Measurements from ENCODE around the gene CPNE9. TPM values are rescaled to one million over a fixed set of nuclear protein-coding genes. Genes with fewer than 3 reads are reported as not detected.

The CPNE9 gene
- total RNA-seq, 1 donor from 2014 or later: not detected

- ATAC-seq: no peak
These were observed 13.9 kb downstream of the CPNE9 start for GRCh38 chr3:9717563-9717962.

GRCh38 chr3:9718118-9718517 is 14.5 kb downstream of the CPNE9 start:
- no peak for ATAC-seq

DNA sequence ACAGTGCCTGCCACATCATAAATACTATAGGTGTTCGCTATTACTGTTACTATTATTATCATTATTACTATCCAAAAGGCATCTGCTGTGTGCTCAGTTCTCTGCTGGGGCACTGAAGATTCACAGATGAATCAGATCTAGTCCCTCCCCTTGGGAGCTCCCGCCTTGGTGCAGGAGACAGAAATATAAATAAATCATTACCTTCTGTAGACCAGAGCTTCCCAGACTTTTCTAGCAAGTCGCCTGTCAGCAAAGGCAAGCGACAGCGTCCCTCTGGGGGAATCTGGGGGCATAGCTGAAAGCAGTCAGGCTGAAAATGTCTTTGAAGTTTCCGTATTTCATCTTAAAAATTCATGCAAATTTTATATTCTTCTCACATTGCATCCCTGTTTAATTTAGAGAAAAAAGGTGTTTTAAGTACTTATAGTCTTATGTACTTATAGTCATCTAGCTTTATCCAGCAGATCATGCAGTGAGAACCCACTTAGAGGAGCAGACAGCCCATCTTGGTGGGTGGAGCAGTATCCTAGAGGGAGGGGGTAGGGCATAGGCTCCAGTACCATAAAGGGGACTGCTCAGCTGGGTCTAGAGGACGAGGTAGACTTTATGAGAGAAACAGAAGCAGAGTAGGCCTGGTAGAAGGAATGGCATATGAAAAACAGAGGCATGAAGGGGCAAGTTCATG is 17.5 kb downstream of the CPNE9 start:
- no peak for ATAC-seq

DNA sequence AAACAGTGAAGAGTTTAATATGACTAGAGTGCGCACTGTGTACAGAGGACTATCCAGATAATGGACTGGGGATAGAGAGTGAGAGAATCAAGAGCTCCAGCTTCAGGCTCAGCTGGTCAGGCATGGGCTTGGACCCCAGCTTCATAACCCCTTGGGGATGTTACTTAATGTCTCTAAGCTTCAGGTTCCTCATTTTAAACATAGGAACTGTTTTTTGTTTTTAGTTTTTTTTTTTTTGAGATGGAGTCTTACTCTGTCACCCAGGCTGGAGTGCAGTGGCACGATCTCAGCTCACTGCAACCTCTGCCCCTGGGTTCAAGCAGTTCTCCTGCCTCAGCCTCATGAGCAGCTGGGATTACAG is 18.0 kb downstream of the CPNE9 start:
- no peak for ATAC-seq

GRCh38 chr3:9725775-9726515 is 22.3 kb downstream of the CPNE9 start:
- no peak for ATAC-seq

GRCh38 chr3:9727041-9727595 is 23.5 kb downstream of the CPNE9 start:
- ATAC-seq: no peak

GRCh38 chr3:9727743-9728142 is 24.1 kb downstream of the CPNE9 start:
- no peak for ATAC-seq

DNA sequence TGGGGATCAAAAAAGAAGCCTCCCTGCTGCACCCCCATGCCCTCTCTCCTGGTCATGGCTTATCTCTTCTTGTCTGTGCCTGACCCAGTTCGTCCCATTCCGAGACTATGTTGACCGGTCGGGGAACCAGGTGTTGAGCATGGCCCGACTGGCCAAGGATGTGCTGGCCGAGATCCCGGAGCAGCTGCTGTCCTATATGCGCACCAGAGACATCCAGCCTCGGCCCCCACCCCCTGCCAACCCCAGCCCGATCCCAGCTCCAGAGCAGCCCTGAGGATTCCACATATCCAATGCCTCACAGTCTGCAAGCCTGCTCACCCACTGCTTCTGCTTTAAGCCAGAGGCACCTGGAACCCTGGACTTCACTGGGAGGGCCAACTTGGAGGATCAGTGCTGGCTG is 25.8 kb downstream of the CPNE9 start:
- no peak for ATAC-seq

- ATAC-seq: peak; percentile 32
These were observed 27.1 kb downstream of the CPNE9 start for GRCh38 chr3:9730657-9731205.

GRCh38 chr3:9731206-9732079 is 27.8 kb downstream of the CPNE9 start, which contains the start of gene BRPF1:
TSS of gene BRPF1 (plus strand) at chr3:9731735. CDS start at chr3:9734141, 2,406 bp downstream.
- ATAC-seq: peak; percentile 99

- ATAC-seq: peak; percentile 15
These were observed 28.6 kb downstream of the CPNE9 start for GRCh38 chr3:9732080-9732739.

DNA sequence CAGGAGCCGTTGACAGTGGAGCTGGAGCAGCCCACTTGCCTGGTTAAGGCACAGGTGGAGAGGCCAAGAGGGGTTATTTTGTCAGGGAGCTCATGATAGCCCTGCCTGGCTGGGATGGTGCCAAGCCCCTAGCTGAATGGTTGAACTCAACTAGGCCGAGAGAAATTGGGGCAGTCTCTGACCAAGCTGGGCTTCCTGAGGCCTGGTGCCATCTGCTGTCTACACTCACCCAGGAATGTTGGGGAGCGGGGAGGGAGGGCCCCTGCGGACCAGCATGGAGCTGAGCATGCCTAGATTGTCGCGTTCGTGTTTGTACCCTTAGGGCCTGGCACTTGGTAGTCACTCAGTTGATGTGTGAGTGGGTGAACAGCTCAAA is 29.1 kb downstream of the CPNE9 start:
- no peak for ATAC-seq

GRCh38 chr3:9736831-9737230 is 33.2 kb downstream of the CPNE9 start:
- no peak for ATAC-seq

DNA sequence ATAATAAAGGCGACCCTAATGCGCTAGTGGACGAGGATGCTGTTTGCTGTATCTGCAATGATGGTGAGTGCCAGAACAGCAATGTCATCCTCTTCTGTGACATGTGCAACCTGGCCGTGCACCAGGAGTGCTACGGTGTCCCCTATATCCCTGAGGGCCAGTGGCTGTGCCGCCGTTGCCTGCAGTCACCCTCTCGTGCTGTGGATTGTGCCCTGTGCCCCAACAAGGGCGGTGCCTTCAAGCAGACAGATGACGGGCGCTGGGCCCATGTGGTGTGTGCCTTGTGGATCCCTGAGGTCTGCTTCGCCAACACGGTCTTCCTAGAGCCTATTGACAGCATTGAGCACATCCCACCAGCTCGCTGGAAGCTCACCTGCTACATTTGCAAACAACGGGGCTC is 35.5 kb downstream of the CPNE9 start:
- no peak for ATAC-seq

- ATAC-seq: no peak
These were observed 38.9 kb downstream of the CPNE9 start for GRCh38 chr3:9742560-9742959.

DNA sequence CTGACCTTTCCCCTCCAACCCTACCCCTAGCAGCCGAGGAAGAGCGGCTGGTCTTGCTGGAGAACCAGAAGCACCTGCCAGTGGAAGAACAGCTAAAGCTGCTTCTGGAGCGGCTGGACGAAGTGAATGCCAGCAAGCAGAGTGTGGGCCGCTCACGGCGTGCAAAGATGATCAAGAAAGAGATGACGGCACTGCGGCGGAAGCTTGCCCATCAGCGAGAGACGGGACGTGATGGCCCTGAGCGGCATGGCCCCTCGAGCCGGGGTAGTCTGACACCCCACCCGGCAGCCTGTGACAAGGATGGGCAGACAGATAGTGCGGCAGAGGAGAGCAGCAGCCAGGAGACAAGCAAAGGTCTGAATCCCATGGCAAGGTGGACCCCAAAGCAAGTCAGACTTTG is 39.9 kb downstream of the CPNE9 start:
- ATAC-seq: no peak

DNA sequence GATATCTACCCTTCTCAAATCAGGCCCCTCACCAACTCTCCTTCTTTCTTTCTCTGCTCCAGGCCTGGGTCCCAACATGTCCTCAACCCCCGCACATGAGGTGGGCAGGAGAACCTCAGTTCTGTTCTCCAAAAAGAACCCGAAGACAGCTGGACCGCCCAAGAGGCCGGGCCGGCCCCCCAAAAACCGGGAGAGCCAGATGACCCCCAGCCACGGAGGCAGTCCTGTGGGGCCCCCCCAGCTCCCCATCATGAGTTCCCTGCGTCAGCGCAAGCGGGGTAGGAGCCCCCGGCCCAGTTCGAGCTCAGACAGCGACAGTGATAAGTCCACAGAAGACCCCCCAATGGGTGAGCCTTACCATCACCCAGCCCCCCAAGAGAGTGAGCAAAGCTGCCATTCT is 40.5 kb downstream of the CPNE9 start:
- no peak for ATAC-seq

GRCh38 chr3:9745521-9745920 is 41.9 kb downstream of the CPNE9 start:
- no peak for ATAC-seq

- ATAC-seq: no peak
These were observed 42.7 kb downstream of the CPNE9 start for GRCh38 chr3:9746330-9746729.

- no peak for ATAC-seq
These were observed 43.6 kb downstream of the CPNE9 start for GRCh38 chr3:9747267-9747666.

DNA sequence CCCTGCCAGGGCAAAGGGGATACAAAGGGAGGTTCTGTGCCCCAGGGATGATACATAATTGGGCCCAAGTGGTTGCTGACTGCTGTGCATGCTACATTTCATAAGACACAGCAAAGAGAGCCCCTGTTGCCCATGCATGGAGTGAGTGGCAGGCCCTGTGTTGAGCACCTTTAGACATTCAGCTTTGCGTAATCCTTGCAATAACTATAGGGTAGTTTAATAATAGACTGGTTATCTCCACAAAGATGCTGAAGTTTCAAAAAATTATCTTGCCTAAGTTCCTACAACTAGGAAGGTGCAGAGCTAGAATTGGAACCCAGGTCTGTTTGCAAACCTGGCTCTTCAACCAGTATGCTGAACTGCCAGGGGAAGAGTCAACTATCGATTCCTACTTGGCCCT is 44.4 kb downstream of the CPNE9 start:
- no peak for ATAC-seq

DNA sequence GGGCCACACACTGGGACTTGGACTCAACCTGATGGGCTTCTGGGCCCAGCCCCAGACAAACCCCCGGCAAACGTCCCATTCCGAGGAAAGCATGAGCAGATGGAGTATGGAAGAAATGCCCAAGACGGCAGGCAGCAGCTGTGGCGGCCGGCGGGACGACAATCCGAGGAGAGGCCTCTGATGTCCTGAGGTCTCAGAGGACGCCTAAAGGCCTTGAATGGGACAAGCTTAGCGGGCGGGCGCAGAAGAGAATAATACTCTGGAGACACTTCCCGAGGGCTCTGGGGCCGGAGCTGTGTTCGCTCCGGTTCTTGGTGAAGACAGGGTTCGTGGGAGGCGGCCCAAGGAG is 45.6 kb downstream of the CPNE9 start:
- no peak for ATAC-seq
